ENCODE data around the gene TSGA10.
"Not testable (repeated sequence)": the region's sequence is repeated elsewhere in the genome, so short reads cannot be mapped to it uniquely, and the experiment has no call there.

TSGA10 gene

GRCh38 chr2:99140056-99140859 lies 14.5 kb downstream of the TSGA10 start:
- DNase-seq (ENCODE audit: low read depth, low spot score), result peak; percentile 32
- peak overlapping the region; percentile 81 for H3K4me3 ChIP-seq (ENCODE audit: low read depth, low read length)
- no peak for TF ChIP-seq CTCF (IDR thresholded peaks at IDR 0.05; ENCODE audit: low read depth, low read length)
- in situ Hi-C loops (cut with HindIII; ENCODE audit: low sequenced_read_pairs), result no loop called here

- TF ChIP-seq CTCF (IDR thresholded peaks at IDR 0.05; ENCODE audit: low read depth, low read length), result no peak
- in situ Hi-C loops (cut with HindIII; ENCODE audit: low sequenced_read_pairs), result no loop called here
- DNase-seq (ENCODE audit: low read depth, low spot score), result no peak
- H3K4me3 ChIP-seq (ENCODE audit: low read depth, low read length), result no peak overlapping the region
These were observed 15.7 kb downstream of the TSGA10 start for GRCh38 chr2:99139003-99139402.

- DNase-seq (ENCODE audit: low read depth, low spot score); H3K4me3 ChIP-seq (ENCODE audit: low read depth, low read length); in situ Hi-C loops (cut with HindIII; ENCODE audit: low sequenced_read_pairs): not testable (repeated sequence)
These were observed 19.6 kb downstream of the TSGA10 start for GRCh38 chr2:99135044-99135556.

- TF ChIP-seq CTCF (IDR thresholded peaks at IDR 0.05; ENCODE audit: low read depth, low read length), result no peak
- no peak for DNase-seq (ENCODE audit: low read depth, low spot score)
- in situ Hi-C loops (cut with HindIII; ENCODE audit: low sequenced_read_pairs), result no loop called here
- H3K4me3 ChIP-seq (ENCODE audit: low read depth, low read length), result no peak overlapping the region
These were observed 26.8 kb downstream of the TSGA10 start for GRCh38 chr2:99127981-99128380.

- in situ Hi-C loops (cut with HindIII; ENCODE audit: low sequenced_read_pairs), result no loop called here
- TF ChIP-seq CTCF (IDR thresholded peaks at IDR 0.05; ENCODE audit: low read depth, low read length), result no peak
- no peak for DNase-seq (ENCODE audit: low read depth, low spot score)
- H3K4me3 ChIP-seq (ENCODE audit: low read depth, low read length), result no peak overlapping the region
These were observed 42.1 kb downstream of the TSGA10 start for GRCh38 chr2:99112617-99113016.

- H3K4me3 ChIP-seq (ENCODE audit: low read depth, low read length), result no peak overlapping the region
- no peak for TF ChIP-seq CTCF (IDR thresholded peaks at IDR 0.05; ENCODE audit: low read depth, low read length)
- no peak for DNase-seq (ENCODE audit: low read depth, low spot score)
- in situ Hi-C loops (cut with HindIII; ENCODE audit: low sequenced_read_pairs), result no loop called here
These were observed 42.8 kb downstream of the TSGA10 start for GRCh38 chr2:99111945-99112344.

GRCh38 chr2:99111236-99111635 lies 43.5 kb downstream of the TSGA10 start:
- no peak overlapping the region for H3K4me3 ChIP-seq (ENCODE audit: low read depth, low read length)
- TF ChIP-seq CTCF (IDR thresholded peaks at IDR 0.05; ENCODE audit: low read depth, low read length), result no peak
- DNase-seq (ENCODE audit: low read depth, low spot score), result no peak
- in situ Hi-C loops (cut with HindIII; ENCODE audit: low sequenced_read_pairs), result no loop called here
